GM19035 (cell line): ENCODE data around the gene SMG9.
"Not testable (repeated sequence)": the region's sequence is repeated elsewhere in the genome, so short reads cannot be mapped to it uniquely, and the experiment has no call there.

Source experiments
- ATAC-seq: cut with Tn5 transposase; IDR thresholded peaks from one replicate; pipeline ENCODE4 v1.9.1; 2021; ENCODE audit not compliant: unreplicated experiment

Gene SMG9

GRCh38 chr19:43780706-43781525, 26.2 kb upstream of the SMG9 start, which contains the start of gene KCNN4:
Gene KCNN4, minus strand, starts transcription at chr19:43780973. Its CDS starts 112 bp downstream, at chr19:43780861.
- peak; percentile 46 for ATAC-seq

GRCh38 chr19:43779820-43780219, 25.1 kb upstream of the SMG9 start:
- no peak for ATAC-seq

- no peak for ATAC-seq
Observed at GRCh38 chr19:43779147-43779819, 24.5 kb upstream of the SMG9 start.

- no peak for ATAC-seq
Observed at GRCh38 chr19:43778651-43779050, 23.9 kb upstream of the SMG9 start.

GRCh38 chr19:43777163-43777695, 22.5 kb upstream of the SMG9 start:
- no peak for ATAC-seq

GRCh38 chr19:43776286-43776685, 21.5 kb upstream of the SMG9 start:
- ATAC-seq = no peak

GRCh38 chr19:43775299-43775890, 20.6 kb upstream of the SMG9 start:
- no peak for ATAC-seq

GRCh38 chr19:43774940-43775258, 20.1 kb upstream of the SMG9 start:
- ATAC-seq = not testable (repeated sequence)

GRCh38 chr19:43774103-43774939, 19.6 kb upstream of the SMG9 start:
- no peak for ATAC-seq

- no peak for ATAC-seq
Observed at GRCh38 chr19:43773725-43774102, 19.0 kb upstream of the SMG9 start.

- no peak for ATAC-seq
Observed at GRCh38 chr19:43769256-43769655, 14.5 kb upstream of the SMG9 start.

- no peak for ATAC-seq
Observed at GRCh38 chr19:43768273-43769050, 13.7 kb upstream of the SMG9 start.

GRCh38 chr19:43767818-43768217, 13.1 kb upstream of the SMG9 start:
- ATAC-seq = no peak

GRCh38 chr19:43767316-43767715, 12.6 kb upstream of the SMG9 start:
- no peak for ATAC-seq

- ATAC-seq = no peak
Observed at GRCh38 chr19:43766755-43767043, 11.9 kb upstream of the SMG9 start.

GRCh38 chr19:43765109-43765876, 10.5 kb upstream of the SMG9 start:
- peak; percentile 66 for ATAC-seq

GRCh38 chr19:43764684-43765083, 9.9 kb upstream of the SMG9 start:
- not testable (repeated sequence) for ATAC-seq

- no peak for ATAC-seq
Observed at GRCh38 chr19:43763473-43763939, 8.7 kb upstream of the SMG9 start.

- no peak for ATAC-seq
Observed at GRCh38 chr19:43762814-43763213, 8.1 kb upstream of the SMG9 start.

GRCh38 chr19:43760941-43761340, 6.2 kb upstream of the SMG9 start:
- no peak for ATAC-seq
